Suprapubic skin (tissue), 4 donors: ENCODE results near the gene TSPEAR. TPM values are rescaled to one million over a fixed set of nuclear protein-coding genes. Genes with fewer than 3 reads are reported as not detected.
"Not testable (repeated sequence)": the region's sequence is repeated elsewhere in the genome, so short reads cannot be mapped to it uniquely, and the experiment has no call there.

Source experiments
- DNase-seq, 2 donors: peaks; one replicate each; pipeline ENCODE4 v3.0.0-alpha.2; 2019; ENCODE audit warnings: low spot score in 2 of 2
- H3K27ac ChIP-seq: fragments of 200-600 bp; sonication (generic); one replicate; pipeline ENCODE4 v1.5.1; 2019
- H3K27me3 ChIP-seq: fragments of 200-600 bp; sonication (generic); one replicate; pipeline ENCODE4 v1.5.1; 2019
- H3K36me3 ChIP-seq: fragments of 200-600 bp; sonication (generic); one replicate; pipeline ENCODE4 v1.5.1; 2019
- H3K4me1 ChIP-seq: fragments of 200-600 bp; sonication (generic); one replicate; pipeline ENCODE4 v1.5.1; 2019
- H3K4me3 ChIP-seq: fragments of 200-600 bp; sonication (generic); one replicate; pipeline ENCODE4 v1.5.1; 2019; ENCODE audit warnings: mild to moderate bottlenecking
- H3K9me3 ChIP-seq: fragments of 200-600 bp; sonication (generic); one replicate; pipeline ENCODE4 v1.5.1; 2019
- CTCF ChIP-seq, 2 donors: fragments of 200-600 bp in 1 of 2; fragments of 450-650 bp in 1 of 2; sonication (generic) in 1 of 2; IDR thresholded peaks; one replicate each; pipeline ENCODE4 v1.5.1; 2016 to 2019; ENCODE audit warnings: antibody characterized with exemption in 2 of 2, mild to moderate bottlenecking in 1 of 2, moderate library complexity in 1 of 2
- EP300 ChIP-seq: sonication (generic); formaldehyde crosslinking; IDR thresholded peaks from one replicate; pipeline ENCODE4 v1.6.1; 2017; ENCODE audit warnings: antibody characterized with exemption
- POLR2A ChIP-seq, 2 donors: fragments of 450-650 bp; IDR thresholded peaks; one replicate each; pipeline ENCODE4 v1.6.1; 2017; ENCODE audit warnings: antibody characterized with exemption in 2 of 2, mild to moderate bottlenecking in 2 of 2, moderate library complexity in 2 of 2
- POLR2AphosphoS5 ChIP-seq, 3 donors: sonication (generic); formaldehyde crosslinking; IDR thresholded peaks; one replicate each; pipeline ENCODE4 v1.6.1; 2017; ENCODE audit warnings: antibody characterized with exemption in 3 of 3
- WGBS: methylation state at CpG from one replicate; pipeline ENCODE4 v1.1.5; 2018; 5-methylcytosine and 5-hydroxymethylcytosine counted together
- total RNA-seq, 4 donors: library from RNA; depleted of rRNA; stranded (reverse); fragments of >200 nt; gene quantifications; one replicate each; pipeline ENCODE4 v1.1.0, GENCODE V29; 2016

Gene TSPEAR
- total RNA-seq, 4 donors from 2014 or later, result 0.21 to 0.59 (median 0.32) TPM; not detected in 1

GRCh38 chr21:44550807-44551206 is 160.6 kb downstream of the TSPEAR start:
- no peak for TF ChIP-seq EP300
- TF ChIP-seq POLR2AphosphoS5 (IDR thresholded peaks at IDR 0.05), result no peak
- no peak for TF ChIP-seq CTCF (IDR thresholded peaks at IDR 0.05)
- TF ChIP-seq POLR2A (IDR thresholded peaks at IDR 0.05), result no peak
- no peaks in the 10 kb centered on the region for H3K9me3 ChIP-seq
- no peaks in the 10 kb centered on the region for H3K36me3 ChIP-seq
- H3K4me3 ChIP-seq, result no peak overlapping the region
- no CpG with 5 or more reads among the region's 10 CpGs for WGBS
- no peak overlapping the region for H3K27ac ChIP-seq
- DNase-seq, result no peak
- H3K27me3 ChIP-seq, result peaks cover 48% of the 10 kb centered on the region
- peaks cover 14% of the 10 kb centered on the region for H3K4me1 ChIP-seq

GRCh38 chr21:44550285-44550684 is 161.1 kb downstream of the TSPEAR start:
- not testable (repeated sequence) for H3K36me3 ChIP-seq, H3K9me3 ChIP-seq, H3K27ac ChIP-seq, H3K4me3 ChIP-seq, DNase-seq
- H3K4me1 ChIP-seq, result peaks cover 14% of the 10 kb centered on the region
- H3K27me3 ChIP-seq, result peaks cover 43% of the 10 kb centered on the region
- 59% methylated on average over 2 of the region's 17 CpGs for WGBS

- no peak overlapping the region for H3K27ac ChIP-seq
- peaks cover 39% of the 10 kb centered on the region for H3K27me3 ChIP-seq
- 43% methylated on average over 12 of the region's 25 CpGs for WGBS
- H3K9me3 ChIP-seq, result no peaks in the 10 kb centered on the region
- no peak for TF ChIP-seq CTCF (IDR thresholded peaks at IDR 0.05)
- no peak for TF ChIP-seq POLR2A (IDR thresholded peaks at IDR 0.05)
- TF ChIP-seq EP300, result no peak
- no peak for TF ChIP-seq POLR2AphosphoS5 (IDR thresholded peaks at IDR 0.05)
- peaks cover 14% of the 10 kb centered on the region for H3K4me1 ChIP-seq
- no peak overlapping the region for H3K4me3 ChIP-seq
- no peaks in the 10 kb centered on the region for H3K36me3 ChIP-seq
- DNase-seq, result no peak
Observed at GRCh38 chr21:44549525-44550211, 161.7 kb downstream of the TSPEAR start.

GRCh38 chr21:44548922-44549321 is 162.4 kb downstream of the TSPEAR start:
- TF ChIP-seq POLR2AphosphoS5 (IDR thresholded peaks at IDR 0.05) (no peak), CTCF (IDR thresholded peaks at IDR 0.05) (no peak), EP300 (no peak), POLR2A (IDR thresholded peaks at IDR 0.05) (no peak)
- H3K4me3 ChIP-seq, result no peak overlapping the region
- H3K27me3 ChIP-seq, result peaks cover 37% of the 10 kb centered on the region

GRCh38 chr21:44548381-44548780 is 163.0 kb downstream of the TSPEAR start:
- DNase-seq, result no peak
- Histone ChIP-seq H3K9me3 (no peaks in the 10 kb centered on the region), H3K4me1 (peaks cover 14% of the 10 kb centered on the region), H3K36me3 (no peaks in the 10 kb centered on the region), H3K4me3 (no peak overlapping the region), H3K27ac (no peak overlapping the region), H3K27me3 (peaks cover 37% of the 10 kb centered on the region)
- 44% methylated on average over 13 of the region's 13 CpGs for WGBS
- TF ChIP-seq CTCF (IDR thresholded peaks at IDR 0.05), result no peak
- TF ChIP-seq POLR2A (IDR thresholded peaks at IDR 0.05), result no peak
- TF ChIP-seq POLR2AphosphoS5 (IDR thresholded peaks at IDR 0.05), result no peak
- TF ChIP-seq EP300, result no peak

More at GRCh38 chr21:44548922-44549321, 162.4 kb downstream of the TSPEAR start:
- 23% methylated on average over 14 of the region's 14 CpGs for WGBS
- Histone ChIP-seq H3K4me1 (peaks cover 14% of the 10 kb centered on the region), H3K9me3 (no peaks in the 10 kb centered on the region), H3K36me3 (no peaks in the 10 kb centered on the region), H3K27ac (no peak overlapping the region)
- no peak for DNase-seq
